Esophagus (tissue), 2 donors: ENCODE measurements around the gene RUNX2. TPM values are rescaled to one million over a fixed set of nuclear protein-coding genes. Genes with fewer than 3 reads are reported as not detected.

Experiments used
- H3K27ac ChIP-seq, 2 donors: one replicate each; pipeline ENCODE4 v1.5.1; 2013; ENCODE audit warnings: low read depth in 2 of 2, mild to moderate bottlenecking in 2 of 2, inconsistent platforms in 1 of 2, low read length in 1 of 2, moderate library complexity in 1 of 2
- H3K27me3 ChIP-seq, 2 donors: one replicate each; pipeline ENCODE4 v1.6.1; 2013; ENCODE audit warnings: low read length in 2 of 2, control low read depth in 1 of 2, mild to moderate bottlenecking in 1 of 2; ENCODE audit not compliant: insufficient read depth in 2 of 2, control insufficient read depth in 1 of 2
- H3K36me3 ChIP-seq, 2 donors: one replicate each; pipeline ENCODE4 v1.6.1; 2013; ENCODE audit warnings: low read length in 1 of 2; ENCODE audit not compliant: control insufficient read depth in 2 of 2, insufficient read depth in 2 of 2
- H3K4me1 ChIP-seq, 2 donors: one replicate each; pipeline ENCODE4 v1.6.1; 2013; ENCODE audit warnings: low read length in 1 of 2; ENCODE audit not compliant: control insufficient read depth in 2 of 2, insufficient read depth in 2 of 2
- H3K4me3 ChIP-seq, 2 donors: one replicate each; pipeline ENCODE4 v1.5.1; 2013; ENCODE audit warnings: low read length in 2 of 2, mild to moderate bottlenecking in 2 of 2, low read depth in 1 of 2, moderate library complexity in 1 of 2
- H3K9me3 ChIP-seq, 2 donors: one replicate each; pipeline ENCODE4 v1.6.1; 2013; ENCODE audit warnings: mild to moderate bottlenecking in 2 of 2, low read depth in 1 of 2, low read length in 1 of 2, moderate library complexity in 1 of 2; ENCODE audit not compliant: control insufficient read depth in 2 of 2, insufficient read depth in 1 of 2
- WGBS, 2 donors: extraction: QIAGEN DNeasy Blood & Tissue Kit; methylation state at CpG; one replicate each; pipeline ENCODE4 v1.1.7; 2013; 5-methylcytosine and 5-hydroxymethylcytosine counted together
- polyA plus RNA-seq, 2 donors: library from polyadenylated mRNA; stranded (reverse); fragments of 200-250 nt; gene quantifications; one replicate each; pipeline ENCODE4 v1.2.3, GENCODE V29; 2013
- donor health status: healthy with polysubstance abuse.
- donor health status: Bipolar disorder and iron deficiency.

Gene RUNX2
- polyA plus RNA-seq, 2 donors: 0.31 to 0.75 TPM

GRCh38 chr6:45532721-45533210 is 204.6 kb downstream of the RUNX2 start:
- 16 to 27% methylated on average over 6 of the region's 6 CpGs for WGBS, 2 donors
- Histone ChIP-seq H3K9me3 (no peaks in the 10 kb centered on the region), H3K4me3 (peak overlapping the region in 1 of 2 donors; percentile 27), H3K27ac (no peak overlapping the region), H3K36me3 (no peaks in the 10 kb centered on the region), H3K4me1 (no peaks in the 10 kb centered on the region), H3K27me3 (peaks cover 0 to 2% of the 10 kb centered on the region in 2 donors)

- no peaks in the 10 kb centered on the region for H3K36me3 ChIP-seq
- 13 to 27% methylated on average over 4 of the region's 4 CpGs for WGBS, 2 donors
- H3K27ac ChIP-seq: no peak overlapping the region
- H3K4me1 ChIP-seq: no peaks in the 10 kb centered on the region
- H3K27me3 ChIP-seq: peaks cover 0 to 2% of the 10 kb centered on the region in 2 donors
- no peak overlapping the region for H3K4me3 ChIP-seq
- no peaks in the 10 kb centered on the region for H3K9me3 ChIP-seq
These were observed 205.3 kb downstream of the RUNX2 start for GRCh38 chr6:45533386-45533785.

GRCh38 chr6:45535933-45536332 is 207.8 kb downstream of the RUNX2 start:
- no peaks in the 10 kb centered on the region for H3K4me1 ChIP-seq
- H3K27ac ChIP-seq: no peak overlapping the region
- H3K4me3 ChIP-seq: no peak overlapping the region
- 52 to 77% methylated on average over 4 of the region's 4 CpGs for WGBS, 2 donors
- H3K36me3 ChIP-seq: no peaks in the 10 kb centered on the region
- H3K9me3 ChIP-seq: no peaks in the 10 kb centered on the region
- H3K27me3 ChIP-seq: peaks cover 0 to 2% of the 10 kb centered on the region in 2 donors

GRCh38 chr6:45537539-45537938 is 209.4 kb downstream of the RUNX2 start:
- Histone ChIP-seq H3K4me1 (no peaks in the 10 kb centered on the region), H3K27ac (no peak overlapping the region), H3K36me3 (no peaks in the 10 kb centered on the region), H3K9me3 (no peaks in the 10 kb centered on the region), H3K4me3 (no peak overlapping the region), H3K27me3 (peaks cover 0 to 2% of the 10 kb centered on the region in 2 donors)
- WGBS, 2 donors: 90 to 96% methylated on average over 6 of the region's 6 CpGs

DNA sequence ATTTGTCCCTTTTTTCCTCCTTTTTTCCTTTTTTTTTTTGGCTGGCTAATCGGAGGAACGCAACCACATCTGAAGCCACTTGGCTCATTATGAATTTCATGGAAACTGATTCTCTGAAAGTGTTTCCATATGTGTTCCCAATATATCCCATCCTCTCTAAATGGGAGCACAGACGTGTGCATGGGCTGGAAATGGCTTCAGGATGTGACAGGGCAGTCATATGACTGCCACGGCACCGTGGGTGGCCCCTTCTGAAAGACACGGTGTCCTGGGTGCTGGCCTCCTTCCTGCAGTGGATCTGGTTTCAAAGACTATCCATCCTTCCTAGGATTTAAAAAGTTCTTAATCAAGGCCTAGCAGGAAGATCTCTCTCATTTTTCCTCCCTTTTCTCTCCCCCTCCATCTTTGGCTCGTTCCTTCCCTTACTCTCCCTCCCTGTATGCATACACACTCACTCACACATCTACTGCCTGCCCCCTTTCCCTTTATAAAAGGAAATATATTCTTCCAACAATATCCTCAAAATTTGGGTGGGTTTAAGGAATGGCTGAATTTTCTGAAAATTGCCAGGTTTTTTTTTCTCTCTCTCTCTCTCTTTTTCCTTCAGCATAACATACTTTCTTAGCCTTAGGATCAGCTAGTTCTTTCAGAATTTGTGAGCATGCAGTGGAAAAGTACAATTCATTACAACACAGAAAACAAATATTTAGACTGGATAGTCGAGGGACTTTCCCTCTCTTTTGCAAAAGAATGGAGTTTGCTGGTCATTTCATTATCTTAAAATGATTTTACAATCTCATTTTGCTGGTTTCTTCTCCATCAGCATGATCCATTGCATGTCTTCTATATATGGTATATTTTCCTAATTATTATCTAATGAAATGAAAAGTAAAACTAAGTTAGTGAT is 210.8 kb downstream of the RUNX2 start:
- no peak overlapping the region for H3K4me3 ChIP-seq
- no peaks in the 10 kb centered on the region for H3K36me3 ChIP-seq
- no peaks in the 10 kb centered on the region for H3K9me3 ChIP-seq
- H3K4me1 ChIP-seq: no peaks in the 10 kb centered on the region
- 73 to 78% methylated on average over 8 of the region's 8 CpGs for WGBS, 2 donors
- no peak overlapping the region for H3K27ac ChIP-seq
- H3K27me3 ChIP-seq: peaks cover 0 to 2% of the 10 kb centered on the region in 2 donors

DNA sequence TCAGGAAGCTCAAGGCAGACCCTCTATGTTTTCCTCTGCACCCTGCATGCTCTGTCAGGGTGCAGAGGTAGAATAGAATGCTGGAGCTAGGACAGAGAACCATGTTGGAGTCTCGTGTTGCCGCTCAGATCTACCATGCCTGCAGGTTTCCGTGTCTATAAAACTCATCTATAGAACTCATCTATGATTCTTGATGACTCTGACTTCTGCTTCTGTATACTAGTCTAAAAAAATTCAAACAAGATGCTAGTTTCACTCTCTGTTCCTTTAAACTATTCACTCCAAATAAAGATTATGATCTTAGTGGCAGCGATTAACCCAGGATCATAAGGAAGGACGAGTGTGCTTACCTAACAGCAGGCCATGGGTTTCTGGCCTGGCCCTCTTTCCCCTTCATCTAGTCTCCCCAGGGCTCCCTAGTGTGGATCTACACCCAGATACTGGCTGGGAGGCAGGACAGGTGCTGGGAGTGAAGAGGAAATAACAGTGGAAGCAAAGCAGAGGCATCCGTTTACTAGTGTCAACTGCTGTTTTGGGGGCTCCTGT is 212.3 kb downstream of the RUNX2 start:
- no peak overlapping the region for H3K27ac ChIP-seq
- H3K36me3 ChIP-seq: no peaks in the 10 kb centered on the region
- H3K9me3 ChIP-seq: no peaks in the 10 kb centered on the region
- H3K27me3 ChIP-seq: peaks cover 0 to 2% of the 10 kb centered on the region in 2 donors
- H3K4me3 ChIP-seq: no peak overlapping the region
- H3K4me1 ChIP-seq: no peaks in the 10 kb centered on the region
- WGBS, 2 donors: 88 to 91% methylated on average over 6 of the region's 6 CpGs

GRCh38 chr6:45541934-45542333 is 213.8 kb downstream of the RUNX2 start:
- no peak overlapping the region for H3K4me3 ChIP-seq
- no peaks in the 10 kb centered on the region for H3K4me1 ChIP-seq
- peaks cover 0 to 2% of the 10 kb centered on the region in 2 donors for H3K36me3 ChIP-seq
- WGBS, 2 donors: 81 to 89% methylated on average over 3 of the region's 3 CpGs
- no peaks in the 10 kb centered on the region for H3K9me3 ChIP-seq
- H3K27me3 ChIP-seq: no peaks in the 10 kb centered on the region
- no peak overlapping the region for H3K27ac ChIP-seq

- Histone ChIP-seq H3K4me3 (no peak overlapping the region), H3K27ac (no peak overlapping the region), H3K4me1 (no peaks in the 10 kb centered on the region), H3K27me3 (no peaks in the 10 kb centered on the region), H3K9me3 (no peaks in the 10 kb centered on the region), H3K36me3 (peaks cover 0 to 3% of the 10 kb centered on the region in 2 donors)
- 85 to 91% methylated on average over 5 of the region's 5 CpGs for WGBS, 2 donors
These were observed 215.4 kb downstream of the RUNX2 start for GRCh38 chr6:45543298-45544235.

- H3K4me1 ChIP-seq: no peaks in the 10 kb centered on the region
- WGBS, 2 donors: 95 to 97% methylated on average over 2 of the region's 2 CpGs
- H3K27me3 ChIP-seq: no peaks in the 10 kb centered on the region
- H3K9me3 ChIP-seq: no peaks in the 10 kb centered on the region
- no peak overlapping the region for H3K4me3 ChIP-seq
- no peak overlapping the region for H3K27ac ChIP-seq
- H3K36me3 ChIP-seq: peaks cover 0 to 3% of the 10 kb centered on the region in 2 donors
These were observed 217.3 kb downstream of the RUNX2 start for GRCh38 chr6:45545416-45545815.
